ENCODE data around the gene TRIP4. TPM values are rescaled to one million over a fixed set of nuclear protein-coding genes. Genes with fewer than 3 reads are reported as not detected.
A peak's percentile ranks its signal among the peaks of the same experiment; 100 is the strongest.

TRIP4 gene
- total RNA-seq, result 10 to 100 TPM; 28.0 to 32.4 TPM

DNA sequence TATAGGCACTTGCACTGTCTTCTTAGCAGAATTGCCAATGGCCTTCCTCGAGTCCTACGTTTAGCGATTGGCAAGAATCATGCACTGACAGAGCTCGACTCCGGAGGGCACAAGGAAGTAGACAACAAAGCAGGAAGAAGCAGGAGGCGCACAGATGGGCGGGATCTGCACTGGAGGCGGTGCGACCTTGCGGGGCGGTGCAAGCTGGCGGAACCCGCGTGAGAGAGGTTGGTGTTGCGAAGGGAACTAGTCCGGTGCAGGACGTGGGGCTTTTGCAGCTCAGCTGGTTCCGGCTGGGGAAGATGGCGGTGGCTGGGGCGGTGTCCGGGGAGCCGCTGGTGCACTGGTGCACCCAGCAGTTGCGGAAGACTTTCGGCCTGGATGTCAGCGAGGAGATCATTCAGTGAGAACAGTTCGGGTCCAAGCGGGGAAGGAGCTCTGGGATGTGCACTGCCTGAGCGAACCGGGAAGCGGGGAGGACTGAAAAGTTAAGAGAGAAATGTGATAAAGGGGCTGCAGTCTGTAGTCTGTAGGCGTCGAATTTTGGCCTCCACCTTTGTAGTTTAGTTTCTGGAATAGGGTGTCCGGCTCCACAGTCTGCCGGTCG lies at the start of gene TRIP4:
TRIP4 (plus strand) TSS at position 275 of the 607 bp plus-strand sequence; CDS start at position 303, 28 bp downstream.
- no peaks in the 10 kb centered on the region for H3K27me3 ChIP-seq
- H3K4me1 ChIP-seq, result peaks cover 7% of the 10 kb centered on the region
- H3K9ac ChIP-seq (ENCODE audit: low read depth in 2 of 2, low read length in 2 of 2), result peak within 1 kb of the TSS; percentile 80 to 89
- peak within 1 kb of the TSS; percentile 77 for H3K4me3 ChIP-seq
- H3K36me3 ChIP-seq, result no peaks in the 10 kb centered on the region
- intact Hi-C loops (cut with DNase I), result no loop called here
- DNase-seq, result peak; percentile 96
- TF ChIP-seq, protein P1, sequence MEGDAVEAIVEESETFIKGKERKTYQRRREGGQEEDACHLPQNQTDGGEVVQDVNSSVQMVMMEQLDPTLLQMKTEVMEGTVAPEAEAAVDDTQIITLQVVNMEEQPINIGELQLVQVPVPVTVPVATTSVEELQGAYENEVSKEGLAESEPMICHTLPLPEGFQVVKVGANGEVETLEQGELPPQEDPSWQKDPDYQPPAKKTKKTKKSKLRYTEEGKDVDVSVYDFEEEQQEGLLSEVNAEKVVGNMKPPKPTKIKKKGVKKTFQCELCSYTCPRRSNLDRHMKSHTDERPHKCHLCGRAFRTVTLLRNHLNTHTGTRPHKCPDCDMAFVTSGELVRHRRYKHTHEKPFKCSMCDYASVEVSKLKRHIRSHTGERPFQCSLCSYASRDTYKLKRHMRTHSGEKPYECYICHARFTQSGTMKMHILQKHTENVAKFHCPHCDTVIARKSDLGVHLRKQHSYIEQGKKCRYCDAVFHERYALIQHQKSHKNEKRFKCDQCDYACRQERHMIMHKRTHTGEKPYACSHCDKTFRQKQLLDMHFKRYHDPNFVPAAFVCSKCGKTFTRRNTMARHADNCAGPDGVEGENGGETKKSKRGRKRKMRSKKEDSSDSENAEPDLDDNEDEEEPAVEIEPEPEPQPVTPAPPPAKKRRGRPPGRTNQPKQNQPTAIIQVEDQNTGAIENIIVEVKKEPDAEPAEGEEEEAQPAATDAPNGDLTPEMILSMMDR (IDR thresholded peaks at IDR 0.05), result no peak
- H3K9me3 ChIP-seq, result no peaks in the 10 kb centered on the region
- peak within 1 kb of the TSS; percentile 82 for H3K27ac ChIP-seq

DNA sequence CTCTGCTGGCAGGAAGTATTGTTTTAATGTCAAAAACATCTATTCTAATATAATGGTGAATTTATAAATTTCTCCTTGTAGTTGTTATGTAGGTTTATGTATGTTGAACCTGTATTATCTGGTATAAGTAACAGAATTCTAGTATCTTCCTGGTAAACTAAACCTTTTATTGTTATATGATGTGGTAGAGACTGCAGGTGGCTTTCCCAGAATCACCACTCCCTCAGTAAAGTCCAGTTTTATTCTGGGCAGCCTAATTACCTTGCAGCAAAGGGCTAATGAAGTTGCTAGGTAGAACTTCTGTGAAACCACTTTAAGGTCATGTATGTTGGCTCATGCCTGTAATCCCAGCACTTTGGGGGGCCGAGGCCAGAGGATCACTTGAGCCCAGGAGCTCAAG lies 47.3 kb upstream of the TRIP4 start:
- Histone ChIP-seq H3K27ac (no peak overlapping the region), H3K9me3 (no peaks in the 10 kb centered on the region), H3K27me3 (no peaks in the 10 kb centered on the region), H3K4me3 (no peak overlapping the region), H3K4me1 (no peaks in the 10 kb centered on the region), H3K9ac (ENCODE audit: low read depth in 2 of 2, low read length in 2 of 2) (no peak overlapping the region), H3K36me3 (no peaks in the 10 kb centered on the region)
- intact Hi-C loops (cut with DNase I), result no loop called here
- no peak for DNase-seq
- TF ChIP-seq, protein P1 (IDR thresholded peaks at IDR 0.05), result no peak

DNA sequence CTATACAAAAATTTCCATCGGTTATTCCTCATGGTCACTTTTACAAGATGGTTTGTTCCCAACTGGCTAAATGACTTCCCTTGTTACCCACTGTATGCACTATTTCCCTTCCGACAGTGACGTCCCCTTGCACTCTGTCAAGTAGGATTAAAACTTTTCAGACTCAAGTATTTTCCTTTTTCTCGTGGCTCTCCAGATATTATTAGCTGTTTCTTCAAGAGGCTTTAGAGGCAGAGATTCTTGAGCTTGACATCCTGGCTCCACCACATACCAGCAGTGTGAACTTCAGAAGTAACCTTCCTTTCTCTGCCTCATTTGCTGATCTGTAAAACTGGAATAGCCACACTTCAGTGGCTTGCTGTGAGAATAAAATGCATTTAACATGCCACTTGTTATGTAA lies 45.7 kb upstream of the TRIP4 start:
- Histone ChIP-seq H3K4me3 (no peak overlapping the region), H3K36me3 (no peaks in the 10 kb centered on the region), H3K27me3 (no peaks in the 10 kb centered on the region), H3K9ac (ENCODE audit: low read depth in 2 of 2, low read length in 2 of 2) (no peak overlapping the region), H3K27ac (no peak overlapping the region), H3K9me3 (no peaks in the 10 kb centered on the region), H3K4me1 (no peaks in the 10 kb centered on the region)
- TF ChIP-seq, protein P1 (IDR thresholded peaks at IDR 0.05), result no peak
- intact Hi-C loops (cut with DNase I), result no loop called here
- DNase-seq, result no peak

DNA sequence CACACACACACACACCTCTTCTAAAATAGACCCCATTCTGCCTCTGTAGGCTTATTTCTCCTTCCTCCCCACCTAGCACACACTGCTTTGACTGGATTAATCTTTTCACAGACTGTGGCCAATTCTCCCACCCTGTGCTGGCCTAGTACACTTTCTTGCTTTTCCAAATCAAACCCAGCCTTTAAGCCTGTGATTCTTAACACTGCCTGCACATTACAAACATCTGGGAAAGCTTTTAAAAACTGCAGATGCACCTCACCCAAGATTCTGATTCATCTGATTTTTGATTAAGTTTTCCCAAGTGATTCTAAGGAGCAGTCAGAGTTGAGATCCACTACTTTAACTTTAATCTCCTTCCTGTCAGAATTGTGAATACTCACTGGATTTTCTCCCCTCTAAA lies 44.4 kb upstream of the TRIP4 start:
- H3K4me3 ChIP-seq, result no peak overlapping the region
- H3K36me3 ChIP-seq, result no peaks in the 10 kb centered on the region
- intact Hi-C loops (cut with DNase I), result no loop called here
- no peaks in the 10 kb centered on the region for H3K27me3 ChIP-seq
- no peak overlapping the region for H3K9ac ChIP-seq (ENCODE audit: low read depth in 2 of 2, low read length in 2 of 2)
- TF ChIP-seq, protein P1 (IDR thresholded peaks at IDR 0.05), result no peak
- no peak overlapping the region for H3K27ac ChIP-seq
- H3K9me3 ChIP-seq, result no peaks in the 10 kb centered on the region
- no peaks in the 10 kb centered on the region for H3K4me1 ChIP-seq
- no peak for DNase-seq

DNA sequence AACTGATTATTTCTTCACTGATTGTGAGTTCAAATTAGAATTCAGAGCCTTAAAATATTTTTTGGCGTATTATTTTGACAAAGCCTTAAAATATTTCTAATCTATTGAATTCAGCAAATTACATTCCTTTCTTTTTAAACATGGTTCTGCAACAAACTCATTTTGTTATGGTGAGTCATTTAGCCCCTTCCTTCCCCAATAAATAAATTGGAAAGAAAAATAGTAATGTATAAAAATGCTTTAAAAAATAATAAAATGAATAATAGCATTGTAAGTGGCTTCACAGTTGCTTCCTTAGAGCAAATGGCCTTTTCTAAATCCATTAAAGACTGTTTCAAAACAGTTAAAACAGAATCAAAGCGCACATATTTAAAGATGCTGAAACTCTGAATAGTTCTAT lies 43.8 kb upstream of the TRIP4 start:
- Histone ChIP-seq H3K9ac (ENCODE audit: low read depth in 2 of 2, low read length in 2 of 2) (no peak overlapping the region), H3K36me3 (no peaks in the 10 kb centered on the region), H3K9me3 (no peaks in the 10 kb centered on the region), H3K27ac (no peak overlapping the region), H3K27me3 (no peaks in the 10 kb centered on the region), H3K4me1 (no peaks in the 10 kb centered on the region), H3K4me3 (no peak overlapping the region)
- TF ChIP-seq, protein P1 (IDR thresholded peaks at IDR 0.05), result no peak
- DNase-seq, result no peak
- intact Hi-C loops (cut with DNase I), result no loop called here

Data from colonic mucosa (tissue), 4 donors.